ENCODE data around the gene NDUFS7. TPM values are rescaled to one million over a fixed set of nuclear protein-coding genes. Genes with fewer than 3 reads are reported as not detected.

Gene NDUFS7
- total RNA-seq, 4 donors from 2014 or later = 259 to 497 (median 377) TPM

DNA sequence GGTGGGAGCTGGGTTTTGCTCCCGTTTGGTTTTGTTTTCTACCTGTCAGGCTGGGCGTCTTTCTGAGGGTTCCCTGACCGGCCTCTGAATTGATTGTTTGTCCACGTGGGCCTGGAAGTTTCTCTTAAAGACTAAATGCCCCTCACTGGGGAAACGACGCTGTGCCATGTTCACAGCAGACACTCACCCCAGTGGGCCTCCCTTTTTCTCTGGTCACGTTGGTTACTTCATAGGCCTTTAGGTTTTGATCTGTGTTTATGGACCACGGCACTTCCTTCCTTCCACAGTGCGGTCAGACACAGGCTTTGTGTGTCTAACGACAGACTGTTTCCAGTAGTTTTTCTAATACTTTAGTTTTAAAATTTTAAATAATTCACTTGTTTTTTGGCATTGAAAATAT is 20.1 kb upstream of the NDUFS7 start:
- Histone ChIP-seq H3K4me1 (peaks cover 10 to 12% of the 10 kb centered on the region in 2 donors), H3K36me3 (peaks cover 0 to 64% of the 10 kb centered on the region in 2 donors), H3K27me3 (no peaks in the 10 kb centered on the region), H3K4me3 (no peak overlapping the region), H3K9me3 (no peaks in the 10 kb centered on the region), H3K27ac (no peak overlapping the region)
- no peak for TF ChIP-seq POLR2A (IDR thresholded peaks at IDR 0.05)
- TF ChIP-seq, protein P1, sequence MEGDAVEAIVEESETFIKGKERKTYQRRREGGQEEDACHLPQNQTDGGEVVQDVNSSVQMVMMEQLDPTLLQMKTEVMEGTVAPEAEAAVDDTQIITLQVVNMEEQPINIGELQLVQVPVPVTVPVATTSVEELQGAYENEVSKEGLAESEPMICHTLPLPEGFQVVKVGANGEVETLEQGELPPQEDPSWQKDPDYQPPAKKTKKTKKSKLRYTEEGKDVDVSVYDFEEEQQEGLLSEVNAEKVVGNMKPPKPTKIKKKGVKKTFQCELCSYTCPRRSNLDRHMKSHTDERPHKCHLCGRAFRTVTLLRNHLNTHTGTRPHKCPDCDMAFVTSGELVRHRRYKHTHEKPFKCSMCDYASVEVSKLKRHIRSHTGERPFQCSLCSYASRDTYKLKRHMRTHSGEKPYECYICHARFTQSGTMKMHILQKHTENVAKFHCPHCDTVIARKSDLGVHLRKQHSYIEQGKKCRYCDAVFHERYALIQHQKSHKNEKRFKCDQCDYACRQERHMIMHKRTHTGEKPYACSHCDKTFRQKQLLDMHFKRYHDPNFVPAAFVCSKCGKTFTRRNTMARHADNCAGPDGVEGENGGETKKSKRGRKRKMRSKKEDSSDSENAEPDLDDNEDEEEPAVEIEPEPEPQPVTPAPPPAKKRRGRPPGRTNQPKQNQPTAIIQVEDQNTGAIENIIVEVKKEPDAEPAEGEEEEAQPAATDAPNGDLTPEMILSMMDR (IDR thresholded peaks at IDR 0.05 in 4 of 5, conservative IDR thresholded peaks at IDR 0.05 in 1 of 5) = no peak
- intact Hi-C loops (cut with DNase I; ENCODE audit: low total_unique reads) = no loop called here
- ATAC-seq (no peak), DNase-seq (no peak)
- in situ Hi-C loops (cut with MboI; ENCODE audit: low sequenced_read_pairs in 4 of 4) = no loop called here

DNA sequence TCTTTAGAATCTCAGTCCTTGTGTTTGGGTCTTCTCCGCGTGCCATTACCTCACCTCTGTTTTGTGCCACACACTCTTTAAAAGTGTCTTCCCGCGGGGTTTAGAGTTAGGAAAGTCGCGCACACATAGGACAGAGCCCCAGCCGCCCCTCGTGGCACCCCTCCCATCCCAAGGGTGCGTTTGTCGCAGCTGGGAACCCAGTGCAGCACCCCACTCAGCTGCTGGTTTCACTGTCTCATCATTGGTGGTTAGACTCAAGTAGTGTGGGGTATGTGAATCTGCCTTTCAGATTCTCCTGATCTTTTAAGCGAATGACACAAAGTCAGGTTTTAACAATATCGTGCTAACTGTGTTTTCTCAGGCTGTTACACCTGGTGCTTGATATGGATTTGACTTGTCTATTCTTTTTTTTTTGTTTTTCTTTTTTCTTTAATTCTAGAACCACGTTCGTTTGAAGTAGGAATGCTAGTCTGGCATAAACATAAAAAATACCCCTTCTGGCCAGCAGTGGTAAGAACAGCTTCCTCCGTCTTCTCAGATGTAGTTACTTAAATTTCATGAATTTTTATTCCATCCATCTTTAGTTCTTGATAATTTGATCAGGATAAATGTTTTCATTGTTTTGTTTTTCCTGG is 19.5 kb upstream of the NDUFS7 start:
- intact Hi-C loops (cut with DNase I; ENCODE audit: low total_unique reads) = no loop called here
- peaks cover 0 to 60% of the 10 kb centered on the region in 2 donors for H3K36me3 ChIP-seq
- ATAC-seq (no peak), DNase-seq (no peak)
- H3K4me3 ChIP-seq = no peak overlapping the region
- H3K9me3 ChIP-seq = no peaks in the 10 kb centered on the region
- in situ Hi-C loops (cut with MboI; ENCODE audit: low sequenced_read_pairs in 4 of 4) = no loop called here
- no peak overlapping the region for H3K27ac ChIP-seq
- peaks cover 10 to 12% of the 10 kb centered on the region in 2 donors for H3K4me1 ChIP-seq
- TF ChIP-seq, protein P1 (IDR thresholded peaks at IDR 0.05 in 4 of 5, conservative IDR thresholded peaks at IDR 0.05 in 1 of 5) = no peak
- no peak for TF ChIP-seq POLR2A (IDR thresholded peaks at IDR 0.05)
- no peaks in the 10 kb centered on the region for H3K27me3 ChIP-seq

DNA sequence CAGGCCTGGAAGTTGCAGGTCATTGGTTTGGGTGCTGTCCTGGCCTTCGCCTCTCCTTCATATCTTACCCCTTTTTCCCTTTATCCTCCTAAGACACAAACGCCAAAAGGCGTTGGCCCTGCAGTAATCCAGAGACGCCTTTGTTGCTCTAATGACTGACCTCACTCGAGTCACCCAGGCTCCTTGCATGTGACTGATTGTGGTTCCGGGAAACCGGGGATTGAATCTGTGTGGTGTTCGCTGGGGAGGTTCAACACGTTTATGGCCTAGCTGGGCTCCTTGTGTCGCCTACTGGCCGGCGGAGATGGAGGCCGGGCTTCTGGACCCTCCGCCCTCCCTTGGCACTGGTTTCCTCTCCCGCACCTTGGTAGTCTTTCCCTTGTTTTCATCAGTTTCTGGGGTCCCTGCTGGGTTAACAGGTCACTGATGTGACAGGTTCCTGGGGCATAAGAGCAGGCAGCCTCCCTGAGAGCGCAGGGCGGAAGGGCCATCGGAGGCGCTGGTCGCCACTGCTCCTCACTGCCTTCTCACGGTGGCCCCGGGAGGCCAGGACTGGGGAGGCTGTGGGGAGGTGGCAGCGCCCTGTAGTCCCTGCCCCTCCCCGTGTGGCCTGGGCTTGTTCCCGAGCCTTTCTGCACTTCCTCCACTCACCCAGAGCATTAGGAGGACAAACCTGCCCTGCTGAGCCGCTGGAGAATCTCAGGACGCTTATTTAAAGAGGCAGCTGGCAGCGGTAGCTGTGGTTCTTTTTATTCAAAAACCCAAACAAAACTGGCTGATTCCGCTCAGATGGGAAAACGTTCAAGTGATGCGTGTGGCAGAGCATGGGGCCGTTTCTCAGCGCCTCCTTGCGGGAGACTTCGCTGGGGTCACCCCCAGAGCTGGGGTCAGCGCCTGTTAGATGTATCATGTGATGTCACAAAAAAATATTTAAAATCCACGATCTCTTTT is 18.1 kb upstream of the NDUFS7 start:
- no peaks in the 10 kb centered on the region for H3K9me3 ChIP-seq
- no peak for TF ChIP-seq POLR2A (IDR thresholded peaks at IDR 0.05)
- TF ChIP-seq, protein P1 (IDR thresholded peaks at IDR 0.05 in 4 of 5, conservative IDR thresholded peaks at IDR 0.05 in 1 of 5) = no peak
- intact Hi-C loops (cut with DNase I; ENCODE audit: low total_unique reads) (no loop called here), in situ Hi-C loops (cut with MboI; ENCODE audit: low sequenced_read_pairs in 4 of 4) (no loop called here)
- no peaks in the 10 kb centered on the region for H3K27me3 ChIP-seq
- DNase-seq = no peak
- H3K4me1 ChIP-seq = peaks cover 7 to 10% of the 10 kb centered on the region in 2 donors
- H3K36me3 ChIP-seq = peaks cover 0 to 63% of the 10 kb centered on the region in 2 donors
- no peak for ATAC-seq
- no peak overlapping the region for H3K27ac ChIP-seq
- H3K4me3 ChIP-seq = no peak overlapping the region

DNA sequence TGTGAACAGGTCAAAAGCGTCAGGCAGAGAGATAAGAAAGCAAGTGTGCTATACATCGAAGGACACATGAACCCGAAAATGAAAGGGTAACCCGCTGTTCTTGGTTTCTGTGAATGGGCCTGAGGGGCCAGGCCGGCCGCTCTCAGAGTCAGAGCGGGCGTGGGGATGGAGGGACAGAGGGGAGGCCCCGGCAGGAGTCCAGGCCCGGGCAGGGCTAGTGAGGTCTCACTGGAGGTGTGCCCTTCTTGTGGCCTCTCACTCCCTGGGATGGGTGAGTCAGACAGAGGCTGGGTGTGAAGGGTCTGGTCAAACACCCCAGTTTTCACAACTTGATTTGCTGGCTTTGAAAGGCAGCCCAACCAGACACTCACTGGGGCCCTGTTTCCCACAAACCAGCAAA is 17.4 kb upstream of the NDUFS7 start:
- Histone ChIP-seq H3K4me3 (no peak overlapping the region), H3K4me1 (peaks cover 4% of the 10 kb centered on the region in 2 donors), H3K36me3 (peaks cover 0 to 70% of the 10 kb centered on the region in 2 donors), H3K27me3 (no peaks in the 10 kb centered on the region), H3K27ac (no peak overlapping the region), H3K9me3 (no peaks in the 10 kb centered on the region)
- in situ Hi-C loops (cut with MboI; ENCODE audit: low sequenced_read_pairs in 4 of 4) = no loop called here
- intact Hi-C loops (cut with DNase I; ENCODE audit: low total_unique reads) = no loop called here
- DNase-seq = no peak
- no peak for TF ChIP-seq POLR2A (IDR thresholded peaks at IDR 0.05)
- TF ChIP-seq, protein P1 (IDR thresholded peaks at IDR 0.05 in 4 of 5, conservative IDR thresholded peaks at IDR 0.05 in 1 of 5) = no peak
- ATAC-seq = no peak
